GM12873 (cell line): ENCODE measurements around the gene KIF18A.

Experiments
- TF ChIP-seq, protein P1 (sequence below): IDR thresholded peaks from 2 replicates; pipeline ENCODE4 v1.5.1; 2012; ENCODE audit warnings: low read depth, mild to moderate bottlenecking, moderate library complexity, low read length, control low read depth; ENCODE audit not compliant: insufficient read depth; ENCODE audit errors: missing control alignments

Gene KIF18A

DNA sequence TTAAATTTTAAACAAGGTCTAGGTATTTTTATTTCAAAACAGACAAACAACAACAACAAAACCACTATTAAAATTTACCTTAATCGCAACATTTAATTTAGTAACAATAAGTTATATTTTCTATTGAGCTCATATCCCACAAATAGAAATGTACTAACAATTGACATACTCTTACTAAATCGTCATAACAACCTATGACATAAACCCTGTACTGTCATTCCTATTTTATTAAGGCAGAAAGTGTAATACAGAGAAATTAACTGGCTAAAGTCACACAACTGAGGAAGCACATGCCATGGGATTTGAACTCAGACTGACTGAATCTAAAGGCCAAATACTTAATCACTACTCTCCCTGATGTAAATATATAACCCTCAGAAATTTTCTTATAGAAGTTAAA is 3.0 kb downstream of the KIF18A start:
- TF ChIP-seq, protein P1, sequence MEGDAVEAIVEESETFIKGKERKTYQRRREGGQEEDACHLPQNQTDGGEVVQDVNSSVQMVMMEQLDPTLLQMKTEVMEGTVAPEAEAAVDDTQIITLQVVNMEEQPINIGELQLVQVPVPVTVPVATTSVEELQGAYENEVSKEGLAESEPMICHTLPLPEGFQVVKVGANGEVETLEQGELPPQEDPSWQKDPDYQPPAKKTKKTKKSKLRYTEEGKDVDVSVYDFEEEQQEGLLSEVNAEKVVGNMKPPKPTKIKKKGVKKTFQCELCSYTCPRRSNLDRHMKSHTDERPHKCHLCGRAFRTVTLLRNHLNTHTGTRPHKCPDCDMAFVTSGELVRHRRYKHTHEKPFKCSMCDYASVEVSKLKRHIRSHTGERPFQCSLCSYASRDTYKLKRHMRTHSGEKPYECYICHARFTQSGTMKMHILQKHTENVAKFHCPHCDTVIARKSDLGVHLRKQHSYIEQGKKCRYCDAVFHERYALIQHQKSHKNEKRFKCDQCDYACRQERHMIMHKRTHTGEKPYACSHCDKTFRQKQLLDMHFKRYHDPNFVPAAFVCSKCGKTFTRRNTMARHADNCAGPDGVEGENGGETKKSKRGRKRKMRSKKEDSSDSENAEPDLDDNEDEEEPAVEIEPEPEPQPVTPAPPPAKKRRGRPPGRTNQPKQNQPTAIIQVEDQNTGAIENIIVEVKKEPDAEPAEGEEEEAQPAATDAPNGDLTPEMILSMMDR, result no peak

DNA sequence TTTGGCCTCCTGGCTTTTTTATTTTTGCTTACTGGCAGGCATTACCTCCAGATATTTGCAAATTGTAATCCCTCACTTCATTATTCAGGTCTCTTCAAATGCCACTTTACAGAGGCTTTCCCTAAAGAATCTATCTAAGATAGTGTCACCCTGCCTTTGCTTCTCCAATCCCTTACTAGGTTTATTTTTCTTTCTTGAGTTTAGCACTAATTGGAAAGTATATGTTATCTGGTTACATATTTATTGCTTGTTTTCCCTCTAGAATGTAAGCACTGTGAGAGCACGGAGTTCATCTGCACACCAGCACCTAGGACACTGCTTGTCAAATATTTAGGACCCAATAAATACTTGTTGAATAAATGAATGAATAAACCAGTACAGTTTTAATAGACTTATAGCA is 3.5 kb downstream of the KIF18A start:
- TF ChIP-seq, protein P1, result no peak

DNA sequence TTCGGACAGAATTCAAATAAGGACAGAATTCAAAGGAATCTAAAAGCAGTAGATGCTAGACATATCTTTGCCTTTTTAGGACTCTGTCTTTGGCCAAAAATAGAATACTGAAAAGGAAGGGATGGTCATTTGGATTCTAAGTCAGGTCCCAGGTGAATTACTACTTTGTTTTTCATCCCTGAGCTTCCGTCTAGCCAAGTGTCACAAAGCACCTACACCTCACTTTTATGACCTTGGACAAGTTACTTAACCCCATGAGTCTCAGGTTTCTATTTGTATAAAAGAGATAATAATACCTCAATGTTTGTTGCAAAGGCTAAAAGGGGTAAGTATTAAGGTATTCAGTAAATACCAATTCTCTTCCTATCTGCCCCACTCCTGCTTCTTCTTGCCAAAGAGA is 7.3 kb downstream of the KIF18A start:
- TF ChIP-seq, protein P1, result no peak

DNA sequence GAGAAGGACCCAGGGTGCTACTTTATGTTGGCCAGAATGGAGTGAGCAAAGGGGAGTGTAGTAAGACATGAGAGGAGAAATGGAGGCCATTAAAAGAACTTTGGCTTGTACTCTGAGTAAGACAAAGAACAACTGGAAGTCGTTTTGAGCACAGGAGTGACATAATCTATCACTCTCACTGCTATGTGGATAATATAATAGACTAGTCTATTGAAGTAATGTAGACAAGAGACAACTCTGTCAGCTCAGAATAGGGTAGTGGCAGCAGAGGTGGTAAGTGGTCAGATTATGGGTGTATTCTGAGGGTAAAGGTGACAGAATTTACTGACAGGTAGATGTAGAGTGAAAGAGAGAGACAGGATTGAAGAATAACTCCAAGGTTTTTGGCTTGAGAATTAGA is 8.2 kb downstream of the KIF18A start:
- TF ChIP-seq, protein P1, result no peak

DNA sequence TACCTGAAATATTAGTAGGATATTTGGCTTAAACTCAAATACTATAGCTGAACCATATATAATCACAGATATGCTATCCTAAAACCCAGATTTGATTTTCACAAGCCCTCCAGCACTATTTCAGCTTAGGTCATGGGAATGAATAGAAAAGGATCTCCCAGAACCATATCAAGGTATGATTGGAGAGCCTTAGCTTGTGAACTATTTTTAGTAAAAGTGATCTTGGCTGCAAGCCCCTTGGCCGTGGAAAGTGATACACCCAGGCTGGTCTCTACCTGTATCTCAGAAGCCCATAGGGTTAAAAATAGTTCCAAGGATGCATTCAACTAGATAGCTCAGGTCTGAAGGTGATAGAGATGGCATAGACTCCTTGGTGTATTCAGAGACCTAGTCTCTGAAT is 9.7 kb downstream of the KIF18A start:
- TF ChIP-seq, protein P1, result no peak

DNA sequence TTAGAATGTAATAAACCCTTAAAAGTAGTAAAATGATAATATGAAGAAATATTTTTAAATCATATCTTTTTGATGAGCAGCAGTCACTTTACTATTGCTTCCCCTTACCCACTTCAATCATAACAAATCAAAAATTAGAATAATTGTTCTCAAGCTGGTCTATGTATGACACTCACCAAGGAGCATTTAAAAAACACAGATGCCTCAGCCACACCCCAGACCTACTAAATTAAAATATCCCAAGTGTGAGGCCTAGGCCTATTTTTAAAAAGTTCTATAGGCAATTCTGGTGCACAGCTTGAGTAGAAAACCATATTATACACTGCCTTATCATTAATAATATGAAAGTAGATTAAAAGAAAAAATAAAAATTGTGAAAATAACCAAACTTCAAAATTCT is 15.2 kb downstream of the KIF18A start:
- TF ChIP-seq, protein P1, result no peak

DNA sequence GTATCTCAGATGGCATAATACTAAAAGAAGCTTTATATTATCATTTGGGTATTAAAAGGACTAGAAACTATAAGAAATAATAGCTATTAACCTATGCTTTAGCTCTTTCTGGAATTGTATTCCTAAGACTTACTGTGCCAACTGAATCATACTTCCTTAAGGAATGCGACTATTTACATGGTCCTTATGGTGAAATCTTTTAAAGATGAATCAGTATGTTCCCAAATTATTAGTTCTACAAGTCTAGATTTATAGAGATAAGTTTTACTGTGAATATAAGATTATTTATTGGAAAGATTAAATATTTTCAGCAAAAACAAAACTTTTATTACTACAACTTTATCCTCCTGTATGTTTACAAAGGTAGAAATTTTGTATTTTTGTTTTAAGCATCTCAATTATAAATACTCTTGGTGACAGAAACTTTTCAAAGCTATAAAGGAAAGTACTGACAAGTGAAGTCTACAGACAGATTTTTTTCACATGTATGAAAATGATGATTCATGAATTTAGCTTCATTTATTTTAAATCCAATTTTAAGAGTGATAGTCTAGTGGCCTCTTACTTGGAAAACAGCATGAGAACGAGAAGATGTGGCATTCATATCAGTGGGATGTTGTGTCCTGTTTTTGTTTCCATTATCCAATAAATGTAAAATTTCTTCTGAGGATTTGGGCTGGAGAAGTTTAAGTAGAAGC is 17.8 kb downstream of the KIF18A start:
- TF ChIP-seq, protein P1, result no peak
